ENCODE measurements around the gene RNF34.
A peak's percentile ranks its signal among the peaks of the same experiment; 100 is the strongest.

Gene RNF34

DNA sequence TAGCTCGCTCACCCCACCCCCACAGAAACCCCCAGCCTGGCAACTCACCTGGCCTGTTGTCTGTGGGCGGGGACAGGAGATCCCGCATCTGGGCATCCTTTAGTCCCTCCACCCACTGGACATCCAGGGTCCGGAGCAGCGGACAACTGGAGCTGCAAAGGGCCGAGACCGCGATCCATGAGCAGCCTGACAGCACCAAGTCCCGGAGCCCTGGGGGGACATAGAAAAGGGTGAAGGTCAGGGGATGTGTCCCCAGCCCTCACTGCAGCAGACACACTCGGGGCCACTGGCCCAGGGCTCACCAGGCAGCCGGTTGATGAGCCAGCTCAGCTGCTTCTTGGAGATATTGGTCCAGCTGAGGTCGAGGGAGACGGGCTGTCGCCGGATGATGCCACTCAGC lies 40.9 kb downstream of the RNF34 start:
- DNase-seq (ENCODE audit: low read depth), result no peak

DNA sequence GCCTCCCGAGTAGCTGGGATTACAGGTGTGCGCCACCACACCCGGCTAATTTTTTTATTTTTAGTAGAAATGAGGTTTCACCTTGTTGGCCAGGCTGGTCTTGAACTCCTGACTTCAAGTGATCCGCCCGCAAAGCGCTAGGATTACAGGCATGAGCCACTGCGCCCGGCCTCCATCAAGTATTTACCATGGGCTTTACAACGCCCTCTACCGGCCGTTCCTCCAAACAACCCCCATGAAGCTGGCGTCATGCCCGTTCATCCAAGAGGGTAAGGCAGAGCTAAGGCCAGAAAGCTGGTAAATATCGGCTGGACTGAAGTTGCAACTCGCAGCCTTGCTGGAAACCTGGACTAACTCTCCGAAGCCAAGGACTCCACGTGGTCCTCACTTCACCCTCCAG lies 41.6 kb downstream of the RNF34 start:
- DNase-seq (ENCODE audit: low read depth), result no peak

DNA sequence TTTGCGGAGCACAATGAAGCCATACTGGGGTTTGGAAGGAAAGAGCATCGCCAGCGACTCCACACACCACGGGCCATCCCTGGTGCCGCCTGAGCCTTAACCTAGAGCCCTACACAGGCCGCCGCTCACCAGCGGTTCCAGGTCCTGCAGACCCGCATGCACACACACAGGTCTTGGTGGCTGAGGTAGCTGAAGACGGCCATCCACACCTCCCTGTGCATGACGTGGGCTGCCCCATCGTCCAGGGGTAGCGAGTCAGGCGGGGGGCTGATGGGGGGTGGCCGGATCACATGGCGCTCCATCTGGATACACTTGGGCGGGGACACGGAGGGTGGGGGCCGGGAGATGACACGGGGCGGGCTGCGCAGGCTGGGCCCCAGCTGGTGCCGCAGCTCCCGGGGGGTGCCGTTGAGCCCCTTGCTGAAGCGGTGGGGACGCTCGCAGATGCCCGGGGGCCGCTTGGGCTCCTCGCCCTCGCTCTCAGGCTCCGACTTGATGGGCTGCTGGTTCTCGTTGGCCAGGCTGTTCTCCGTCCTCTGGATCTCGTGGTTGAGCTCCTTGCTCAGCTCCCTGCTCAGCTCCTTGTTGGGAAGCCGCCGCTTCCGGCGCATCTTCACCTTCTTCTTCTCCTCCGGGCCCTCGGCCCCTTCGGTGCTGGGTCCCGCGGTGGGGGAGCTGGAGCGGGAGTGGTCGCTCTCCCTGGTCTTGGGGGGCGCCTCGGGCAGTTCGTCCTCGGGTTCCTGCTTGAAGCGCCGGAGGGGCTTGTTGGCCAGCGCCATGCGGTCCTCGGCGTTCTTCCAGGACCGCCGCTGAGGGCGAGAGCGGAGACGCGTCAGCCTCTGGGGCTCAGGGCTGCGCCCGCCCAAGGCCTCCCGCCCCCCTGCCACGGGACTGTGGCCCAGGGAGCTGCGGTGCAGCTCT lies 42.4 kb downstream of the RNF34 start:
- DNase-seq (ENCODE audit: low read depth), result no peak

DNA sequence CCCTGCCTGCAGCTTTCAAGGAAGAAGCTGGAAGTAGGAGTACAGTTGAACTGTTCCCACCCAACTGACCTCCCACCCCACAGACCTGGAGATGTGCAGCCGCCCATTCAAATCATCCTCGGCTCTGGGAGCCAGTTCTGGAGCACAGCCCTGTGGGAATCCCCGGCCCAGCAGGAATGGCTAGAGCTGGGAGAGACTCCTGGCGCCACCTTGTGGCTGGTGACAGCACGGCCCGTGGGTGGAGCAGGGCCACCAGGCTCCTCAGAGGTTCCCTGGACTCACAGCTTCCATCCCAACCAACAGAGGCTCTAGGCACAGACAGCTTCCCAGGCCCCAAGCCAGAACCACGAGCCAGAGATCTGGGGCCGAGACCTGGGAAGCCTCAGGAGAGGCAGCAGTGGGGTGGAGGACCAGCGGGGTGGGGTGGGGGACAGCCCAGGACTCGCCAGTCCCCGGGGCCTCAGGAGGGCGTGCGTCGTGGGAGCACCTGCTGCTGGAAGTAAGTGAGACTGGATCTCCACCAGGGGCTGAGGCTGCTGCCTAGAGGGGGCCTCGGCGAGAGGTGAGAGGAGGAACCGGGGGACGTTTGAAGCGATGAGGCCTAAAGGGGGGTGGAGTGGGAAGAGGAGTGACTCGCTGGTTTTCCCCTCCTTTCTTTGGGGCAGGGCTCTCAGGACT lies 43.4 kb downstream of the RNF34 start:
- no peak for DNase-seq (ENCODE audit: low read depth)

DNA sequence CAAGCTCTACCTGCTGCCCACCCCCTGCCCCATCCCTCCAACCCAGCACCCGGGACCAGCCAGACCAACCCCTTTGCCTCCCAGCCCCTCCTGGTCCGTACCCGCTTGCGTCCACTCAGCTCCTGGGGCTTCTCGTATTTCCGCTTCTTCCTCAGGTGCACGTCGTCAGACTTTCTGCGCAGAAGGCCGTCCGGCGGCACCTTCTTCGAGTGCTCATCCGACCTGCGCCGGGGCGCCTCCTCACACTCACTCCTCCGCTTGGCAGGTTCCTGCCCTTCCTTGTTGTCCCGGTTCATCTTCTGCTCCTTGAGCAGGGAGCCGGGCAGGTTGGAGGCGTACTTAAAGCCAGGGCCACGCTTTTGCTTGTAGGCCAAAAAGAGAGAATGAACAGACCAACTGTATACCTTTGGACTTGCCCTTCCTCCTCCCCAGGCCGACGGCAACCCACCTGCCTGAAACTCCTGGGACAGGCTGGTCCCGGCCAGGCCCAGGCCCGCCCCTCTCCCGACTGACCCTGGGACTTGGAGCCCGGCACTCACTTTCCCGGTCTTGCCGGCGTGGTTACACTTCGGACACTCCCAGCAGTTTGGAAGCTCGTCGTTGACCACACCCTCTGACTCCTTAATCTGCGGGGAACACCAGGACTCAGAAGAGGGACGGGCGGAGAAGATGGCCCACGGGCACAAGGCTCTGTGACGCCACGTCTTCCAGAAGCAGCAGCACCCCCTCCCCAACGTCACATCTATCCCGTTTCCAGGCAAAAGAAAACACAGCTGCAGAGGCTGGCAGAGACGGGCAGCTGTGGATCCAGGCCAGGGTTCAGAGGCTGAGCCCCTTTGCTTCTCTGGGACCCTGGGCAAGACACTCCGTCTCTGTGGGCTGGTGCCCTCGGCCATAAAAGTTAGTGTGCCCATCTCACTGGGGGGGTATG lies 44.3 kb downstream of the RNF34 start:
- no peak for DNase-seq (ENCODE audit: low read depth)

DNA sequence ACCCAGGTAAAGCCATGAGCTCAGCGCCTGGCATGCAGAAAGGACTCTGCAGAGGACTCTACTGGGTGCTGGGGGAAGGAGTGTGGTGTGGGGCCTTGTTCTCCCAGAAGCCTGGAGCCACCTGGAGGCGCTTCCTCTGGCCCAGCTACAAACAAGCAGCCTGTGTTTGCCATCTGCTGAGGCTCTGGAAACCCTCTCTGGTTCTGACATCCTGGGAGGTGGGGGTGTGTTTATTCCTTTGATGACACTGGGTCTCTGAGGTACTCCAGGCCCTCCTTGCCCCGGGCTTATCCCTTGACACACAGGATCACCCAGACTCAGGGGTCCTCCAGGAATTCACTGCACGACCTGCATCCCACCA lies 44.9 kb downstream of the RNF34 start:
- DNase-seq (ENCODE audit: low read depth), result no peak

DNA sequence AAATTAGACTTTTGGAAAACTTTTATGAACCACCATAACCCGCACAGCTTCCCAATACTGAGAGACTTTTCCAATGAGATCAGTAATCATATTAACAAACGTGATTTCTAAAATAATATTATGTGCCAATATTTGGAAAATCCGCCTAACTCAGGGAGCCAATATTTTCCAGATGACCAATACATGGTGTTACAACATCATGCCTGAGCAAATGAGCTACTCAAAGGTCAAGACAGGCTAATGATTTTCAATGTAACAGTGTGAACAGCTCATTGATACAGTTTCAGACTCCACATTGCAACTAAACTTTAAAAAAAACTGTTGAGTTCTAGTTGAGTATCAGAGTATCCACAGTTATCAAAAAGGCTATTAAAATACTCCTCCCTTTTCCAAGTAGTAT lies 46.8 kb downstream of the RNF34 start:
- no peak for DNase-seq (ENCODE audit: low read depth)

GRCh38 chr12:121448771-121449315 lies 48.9 kb downstream of the RNF34 start:
- DNase-seq (ENCODE audit: low read depth), result no peak

DNA sequence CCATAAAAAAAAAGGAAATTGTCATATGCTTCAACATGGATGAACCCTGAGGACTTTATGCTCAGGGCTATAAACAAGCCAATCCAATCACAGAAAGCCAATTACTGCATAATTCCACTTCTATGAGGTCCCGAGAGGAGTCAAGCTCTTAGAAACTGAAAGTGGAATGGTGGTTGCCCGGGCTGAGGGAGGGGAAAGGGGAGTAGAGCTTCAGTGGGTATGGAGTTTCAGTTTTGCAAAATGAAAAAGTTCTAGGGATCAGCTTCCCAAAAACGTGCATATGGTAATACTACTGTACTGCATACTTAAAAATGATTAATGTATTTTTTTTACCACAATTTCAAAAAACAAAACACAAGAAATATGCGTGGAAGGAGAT lies 52.0 kb downstream of the RNF34 start:
- DNase-seq (ENCODE audit: low read depth), result no peak

- DNase-seq (ENCODE audit: low read depth), result no peak
These were observed 52.5 kb downstream of the RNF34 start for GRCh38 chr12:121452340-121452984.

- DNase-seq (ENCODE audit: low read depth), result no peak
These were observed 53.1 kb downstream of the RNF34 start for GRCh38 chr12:121452985-121453360.

DNA sequence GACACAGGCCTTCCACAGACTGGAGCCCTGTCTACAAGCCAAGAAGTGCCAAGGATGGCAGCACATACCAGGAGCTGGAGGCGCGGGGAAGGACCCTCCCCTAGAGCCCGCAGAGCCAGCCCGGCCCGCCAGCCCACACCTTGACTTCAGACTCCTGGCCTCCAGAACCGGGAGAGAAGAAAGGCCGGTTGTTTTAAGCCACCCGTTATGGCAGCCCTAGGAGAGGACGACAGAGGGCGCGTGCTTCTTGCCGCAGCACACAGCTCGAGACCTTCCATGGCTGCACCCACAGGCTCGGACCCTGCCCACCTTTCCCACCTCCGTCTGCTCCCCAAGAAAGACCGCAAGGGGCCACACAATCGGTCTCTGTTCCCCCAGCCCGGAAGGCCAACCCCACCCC lies 53.7 kb downstream of the RNF34 start:
- DNase-seq (ENCODE audit: low read depth), result no peak

- DNase-seq (ENCODE audit: low read depth), result no peak
These were observed 55.0 kb downstream of the RNF34 start for GRCh38 chr12:121454921-121455320.

- no peak for DNase-seq (ENCODE audit: low read depth)
These were observed 56.0 kb downstream of the RNF34 start for GRCh38 chr12:121455766-121456420.

- DNase-seq (ENCODE audit: low read depth), result no peak
These were observed 56.6 kb downstream of the RNF34 start for GRCh38 chr12:121456551-121456950.

DNA sequence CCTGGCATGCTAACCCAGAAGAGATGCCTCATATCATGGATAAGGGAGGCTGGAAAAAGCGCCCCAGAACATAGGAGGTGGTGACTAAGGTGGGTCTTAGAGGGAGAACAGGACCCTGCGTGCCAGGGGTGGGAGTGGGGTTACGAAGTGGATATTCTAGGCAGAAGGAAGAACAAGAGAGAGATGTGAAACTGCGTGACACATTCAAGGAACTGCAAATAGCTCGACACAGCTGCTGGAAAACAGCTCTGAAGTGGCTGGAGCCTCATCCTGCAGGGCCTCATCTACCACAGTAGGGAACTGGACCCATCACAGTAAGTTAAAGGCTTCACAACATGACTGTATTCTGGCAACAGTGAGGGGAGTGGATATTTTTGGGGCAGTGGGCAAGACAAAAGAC lies 61.1 kb downstream of the RNF34 start:
- no peak for DNase-seq (ENCODE audit: low read depth)

DNA sequence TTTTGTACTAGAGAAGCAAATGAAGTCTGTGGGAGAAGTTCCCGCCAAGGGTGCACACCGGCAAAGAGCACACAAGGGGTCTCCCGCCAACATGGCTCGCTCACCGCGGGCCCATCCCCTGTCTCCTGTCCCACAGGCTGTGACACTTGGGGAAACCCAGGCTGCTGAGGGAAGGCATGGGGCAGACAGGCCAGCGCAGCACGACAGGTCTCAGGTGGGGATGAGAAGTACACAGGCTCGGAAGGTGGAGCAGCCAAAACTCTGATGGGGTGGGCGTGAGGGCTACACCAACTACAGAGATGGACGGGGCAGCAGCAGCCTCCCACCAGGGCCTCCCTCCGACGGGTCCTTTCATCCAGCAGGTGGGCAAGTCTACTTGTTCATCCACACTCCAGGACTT lies 64.4 kb downstream of the RNF34 start:
- DNase-seq (ENCODE audit: low read depth), result no peak

DNA sequence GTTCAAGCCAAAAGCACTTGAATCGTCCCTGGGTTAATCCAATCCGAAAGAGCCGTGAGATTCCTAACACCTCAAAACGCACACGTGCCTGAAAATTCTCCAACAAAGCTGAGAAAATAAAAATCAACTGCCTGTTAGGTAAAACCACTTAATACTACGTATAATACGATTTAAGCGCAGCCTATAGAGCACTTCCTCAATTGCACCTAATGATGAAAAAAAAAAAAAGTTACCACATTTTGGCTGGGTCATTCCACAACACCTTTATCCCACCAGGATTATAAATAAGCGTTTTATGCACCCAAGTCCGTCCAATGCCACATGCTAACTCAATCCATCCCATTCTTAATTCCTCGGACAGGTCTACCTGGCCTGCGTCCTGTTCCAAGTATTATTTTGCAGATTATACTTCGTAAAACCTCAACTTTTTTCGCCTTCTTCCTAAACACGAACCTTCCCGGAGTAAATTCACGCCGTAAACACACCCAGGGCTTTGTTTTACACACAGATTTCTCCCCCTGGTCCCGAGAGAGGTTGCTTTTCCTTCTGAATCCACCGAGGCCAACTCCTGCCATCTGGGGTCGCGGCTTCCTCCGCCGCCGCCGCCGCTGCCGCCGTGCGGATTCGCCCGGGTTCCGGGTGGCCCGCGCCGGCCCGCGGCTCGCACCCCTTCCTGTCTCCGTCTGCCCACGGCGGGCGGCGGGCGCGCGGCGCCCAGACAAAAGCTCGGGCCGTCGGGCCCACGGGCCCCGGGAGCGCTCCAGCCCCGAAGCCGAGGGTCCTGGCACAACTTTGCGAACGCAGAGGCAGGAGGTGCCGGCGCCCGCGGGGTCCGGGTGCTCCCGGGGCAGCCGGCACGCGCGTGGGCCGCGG lies 66.2 kb downstream of the RNF34 start:
- DNase-seq (ENCODE audit: low read depth), result peak; percentile 19

GRCh38 chr12:121466794-121467637 lies 67.1 kb downstream of the RNF34 start:
- peak; percentile 81 for DNase-seq (ENCODE audit: low read depth)
